SU-DHL-6 (cell line): Measurements from ENCODE around the gene OR52I2.
A peak's percentile ranks its signal among the peaks of the same experiment; 100 is the strongest.

Source experiments
- H2AFZ ChIP-seq: fragments of 200-600 bp; sonication (generic); 2 replicates; pipeline ENCODE4 v1.6.1; 2014; ENCODE audit warnings: low read depth, mild to moderate bottlenecking, moderate library complexity, mixed read lengths, antibody characterized with exemption, low read length; ENCODE audit not compliant: severe bottlenecking
- H3F3A ChIP-seq: fragments of 200-600 bp; shearing (Covaris generic); 2 replicates; pipeline ENCODE4 v1.6.0; 2016; ENCODE audit warnings: antibody characterized with exemption, mild to moderate bottlenecking; ENCODE audit not compliant: insufficient read depth
- H3K27ac ChIP-seq: fragments of 200-600 bp; sonication (generic); 2 replicates; pipeline ENCODE4 v1.5.1; 2016; ENCODE audit warnings: low read depth, mild to moderate bottlenecking, low read length, moderate library complexity, mixed read lengths
- H3K27me3 ChIP-seq: fragments of 200-600 bp; sonication (generic), shearing (Covaris generic); 2 replicates; pipeline ENCODE4 v1.6.0; 2014; ENCODE audit warnings: mild to moderate bottlenecking, low read length
- H3K36me3 ChIP-seq: fragments of 200-600 bp; sonication (generic); 2 replicates; pipeline ENCODE4 v1.6.1; 2014; ENCODE audit warnings: mild to moderate bottlenecking, low read length, mixed read lengths
- H3K4me2 ChIP-seq: fragments of 300-600, 200-600 bp; shearing (Covaris generic), sonication (generic); 2 replicates; pipeline ENCODE4 v1.6.0; 2014; ENCODE audit warnings: low read length, low read depth, mild to moderate bottlenecking; ENCODE audit not compliant: poor library complexity, severe bottlenecking
- H3K4me3 ChIP-seq: fragments of 200-600 bp; sonication (generic); 2 replicates; pipeline ENCODE4 v1.5.1; 2014; ENCODE audit warnings: antibody characterized with exemption, low read length, mild to moderate bottlenecking, mixed read lengths; ENCODE audit not compliant: insufficient read depth, poor library complexity, severe bottlenecking
- H3K79me2 ChIP-seq: fragments of 200-600 bp; sonication (generic); 2 replicates; pipeline ENCODE4 v1.6.1; 2014; ENCODE audit warnings: mild to moderate bottlenecking, low read length, moderate library complexity; ENCODE audit not compliant: insufficient read depth
- H3K9ac ChIP-seq: fragments of 200-600 bp; sonication (generic); 2 replicates; pipeline ENCODE4 v1.7.0; 2014; ENCODE audit warnings: mild to moderate bottlenecking, low read length
- H3K9me2 ChIP-seq: fragments of 200-600 bp; sonication (generic); replicated peaks from 2 replicates; pipeline ENCODE4 v1.6.1; 2014; ENCODE audit warnings: low read length; ENCODE audit not compliant: insufficient read depth
- H3K9me3 ChIP-seq: fragments of 200-600 bp; sonication (generic); 2 replicates; pipeline ENCODE4 v1.6.1; 2014; ENCODE audit warnings: low read length, mixed read lengths; ENCODE audit not compliant: insufficient read depth
- H4K20me1 ChIP-seq: fragments of 200-600 bp; sonication (generic); 2 replicates; pipeline ENCODE4 v1.6.1; 2014; ENCODE audit warnings: low read depth, mild to moderate bottlenecking, antibody characterized with exemption, low read length, moderate library complexity, mixed read lengths
- CTCF ChIP-seq: fragments of 200-600 bp; sonication (generic); IDR thresholded peaks from one replicate; pipeline ENCODE4 v1.5.1; 2017; ENCODE audit warnings: antibody characterized with exemption, mild to moderate bottlenecking, low read length, moderate library complexity; ENCODE audit not compliant: insufficient read depth, poor library complexity, severe bottlenecking
- EZH2phosphoT487 ChIP-seq: fragments of 200-600 bp; sonication (generic), shearing (Covaris generic); conservative IDR thresholded peaks from 2 replicates; pipeline ENCODE4 v1.6.1; 2018; ENCODE audit warnings: mild to moderate bottlenecking, antibody characterized with exemption, low read length, moderate library complexity, mixed read lengths

The OR52I2 gene

GRCh38 chr11:4626207-4627099, 44.9 kb downstream of the OR52I2 start:
- H3K4me3 ChIP-seq = no peak overlapping the region
- H3K9me2 ChIP-seq = no peaks in the 10 kb centered on the region
- no peaks in the 10 kb centered on the region for H3K9me3 ChIP-seq
- no peaks in the 10 kb centered on the region for H4K20me1 ChIP-seq
- TF ChIP-seq EZH2phosphoT487 = no peak
- peak; percentile 84 for TF ChIP-seq CTCF
- no peaks in the 10 kb centered on the region for H3K27me3 ChIP-seq
- no peaks in the 10 kb centered on the region for H3K36me3 ChIP-seq
- no peaks in the 10 kb centered on the region for H3K79me2 ChIP-seq
- H3K9ac ChIP-seq = no peak overlapping the region
- H2AFZ ChIP-seq = no peak overlapping the region
- H3K27ac ChIP-seq = no peak overlapping the region
- H3F3A ChIP-seq = no peaks in the 10 kb centered on the region
- no peak overlapping the region for H3K4me2 ChIP-seq

GRCh38 chr11:4636136-4636535, 54.6 kb downstream of the OR52I2 start:
- H3F3A ChIP-seq = no peaks in the 10 kb centered on the region
- no peak overlapping the region for H3K9ac ChIP-seq
- H3K4me3 ChIP-seq = no peak overlapping the region
- H3K4me2 ChIP-seq = no peak overlapping the region
- H3K9me2 ChIP-seq = no peaks in the 10 kb centered on the region
- H3K27ac ChIP-seq = no peak overlapping the region
- no peaks in the 10 kb centered on the region for H3K27me3 ChIP-seq
- H3K9me3 ChIP-seq = no peaks in the 10 kb centered on the region
- H2AFZ ChIP-seq = no peak overlapping the region
- H4K20me1 ChIP-seq = no peaks in the 10 kb centered on the region
- H3K79me2 ChIP-seq = no peaks in the 10 kb centered on the region
- no peaks in the 10 kb centered on the region for H3K36me3 ChIP-seq
- TF ChIP-seq CTCF (no peak), EZH2phosphoT487 (no peak)

GRCh38 chr11:4636962-4637661, 55.6 kb downstream of the OR52I2 start, which contains the start of gene OR51D1:
Gene OR51D1 (plus strand): TSS chr11:4637477. CDS start chr11:4639791, 2,314 bp downstream.
- H3F3A ChIP-seq = no peaks in the 10 kb centered on the region
- no peaks in the 10 kb centered on the region for H4K20me1 ChIP-seq
- H3K9me2 ChIP-seq = no peaks in the 10 kb centered on the region
- H3K9me3 ChIP-seq = no peaks in the 10 kb centered on the region
- H3K27me3 ChIP-seq = no peaks in the 10 kb centered on the region
- no peak within 1 kb of the TSS for H3K27ac ChIP-seq
- no peaks in the 10 kb centered on the region for H3K79me2 ChIP-seq
- H3K4me3 ChIP-seq = no peak within 1 kb of the TSS
- no peak within 1 kb of the TSS for H2AFZ ChIP-seq
- H3K4me2 ChIP-seq = no peak within 1 kb of the TSS
- no peaks in the 10 kb centered on the region for H3K36me3 ChIP-seq
- peak; percentile 87 for TF ChIP-seq CTCF
- no peak for TF ChIP-seq EZH2phosphoT487
- no peak within 1 kb of the TSS for H3K9ac ChIP-seq
